Gastroesophageal sphincter (tissue), 3 donors: ENCODE results near the gene CNOT10.

Source experiments
- POLR2A ChIP-seq, 2 donors: fragments of 450-650 bp; IDR thresholded peaks; one replicate each; pipeline ENCODE4 v1.6.1; 2017; ENCODE audit warnings: antibody characterized with exemption in 2 of 2, mild to moderate bottlenecking in 2 of 2, moderate library complexity in 1 of 2
- POLR2AphosphoS5 ChIP-seq: sonication (generic); formaldehyde crosslinking; IDR thresholded peaks from one replicate; pipeline ENCODE4 v1.6.1; 2017; ENCODE audit warnings: antibody characterized with exemption
- TF ChIP-seq, protein P1 (sequence below), 4 experiments: fragments of 200-600 bp in 2 of 4; fragments of 450-650 bp in 2 of 4; sonication (generic) in 1 of 4; IDR thresholded peaks; one replicate each; pipeline ENCODE4 v1.5.1; 2017 to 2019; ENCODE audit warnings: antibody characterized with exemption in 4 of 4, mild to moderate bottlenecking in 2 of 4, moderate library complexity in 2 of 4

DNA sequence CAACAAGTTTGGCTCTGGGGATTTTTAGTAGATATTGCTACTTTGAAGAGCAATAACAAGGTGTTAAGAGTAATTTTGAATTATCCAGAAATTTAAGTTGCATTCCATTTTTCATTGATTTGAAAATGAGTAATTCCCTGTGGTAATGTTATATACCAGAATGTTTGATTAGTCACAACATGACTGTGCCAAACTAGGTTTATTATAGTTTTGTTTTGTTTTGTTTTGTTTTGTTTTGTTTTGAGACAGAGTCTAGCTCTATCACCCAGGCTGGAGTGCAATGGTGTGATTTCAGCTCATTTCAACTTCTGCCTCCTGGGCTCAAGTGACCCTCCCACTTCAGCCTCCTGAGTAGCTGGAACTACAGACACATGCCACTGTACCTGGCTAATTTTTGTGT lies 40.7 kb downstream of the CNOT10 start:
- TF ChIP-seq, protein P1, sequence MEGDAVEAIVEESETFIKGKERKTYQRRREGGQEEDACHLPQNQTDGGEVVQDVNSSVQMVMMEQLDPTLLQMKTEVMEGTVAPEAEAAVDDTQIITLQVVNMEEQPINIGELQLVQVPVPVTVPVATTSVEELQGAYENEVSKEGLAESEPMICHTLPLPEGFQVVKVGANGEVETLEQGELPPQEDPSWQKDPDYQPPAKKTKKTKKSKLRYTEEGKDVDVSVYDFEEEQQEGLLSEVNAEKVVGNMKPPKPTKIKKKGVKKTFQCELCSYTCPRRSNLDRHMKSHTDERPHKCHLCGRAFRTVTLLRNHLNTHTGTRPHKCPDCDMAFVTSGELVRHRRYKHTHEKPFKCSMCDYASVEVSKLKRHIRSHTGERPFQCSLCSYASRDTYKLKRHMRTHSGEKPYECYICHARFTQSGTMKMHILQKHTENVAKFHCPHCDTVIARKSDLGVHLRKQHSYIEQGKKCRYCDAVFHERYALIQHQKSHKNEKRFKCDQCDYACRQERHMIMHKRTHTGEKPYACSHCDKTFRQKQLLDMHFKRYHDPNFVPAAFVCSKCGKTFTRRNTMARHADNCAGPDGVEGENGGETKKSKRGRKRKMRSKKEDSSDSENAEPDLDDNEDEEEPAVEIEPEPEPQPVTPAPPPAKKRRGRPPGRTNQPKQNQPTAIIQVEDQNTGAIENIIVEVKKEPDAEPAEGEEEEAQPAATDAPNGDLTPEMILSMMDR (IDR thresholded peaks at IDR 0.05): no peak
- TF ChIP-seq POLR2A (IDR thresholded peaks at IDR 0.05) (no peak), POLR2AphosphoS5 (no peak)
